Measurements from ENCODE around the gene ARVCF. TPM values are rescaled to one million over a fixed set of nuclear protein-coding genes. Genes with fewer than 3 reads are reported as not detected.

ARVCF gene
- total and polyA plus RNA-seq, 2 donors (not counting 3 experiments of a cell fraction or from before 2014, with no cell fraction given) = 81.3 to 105 TPM

DNA sequence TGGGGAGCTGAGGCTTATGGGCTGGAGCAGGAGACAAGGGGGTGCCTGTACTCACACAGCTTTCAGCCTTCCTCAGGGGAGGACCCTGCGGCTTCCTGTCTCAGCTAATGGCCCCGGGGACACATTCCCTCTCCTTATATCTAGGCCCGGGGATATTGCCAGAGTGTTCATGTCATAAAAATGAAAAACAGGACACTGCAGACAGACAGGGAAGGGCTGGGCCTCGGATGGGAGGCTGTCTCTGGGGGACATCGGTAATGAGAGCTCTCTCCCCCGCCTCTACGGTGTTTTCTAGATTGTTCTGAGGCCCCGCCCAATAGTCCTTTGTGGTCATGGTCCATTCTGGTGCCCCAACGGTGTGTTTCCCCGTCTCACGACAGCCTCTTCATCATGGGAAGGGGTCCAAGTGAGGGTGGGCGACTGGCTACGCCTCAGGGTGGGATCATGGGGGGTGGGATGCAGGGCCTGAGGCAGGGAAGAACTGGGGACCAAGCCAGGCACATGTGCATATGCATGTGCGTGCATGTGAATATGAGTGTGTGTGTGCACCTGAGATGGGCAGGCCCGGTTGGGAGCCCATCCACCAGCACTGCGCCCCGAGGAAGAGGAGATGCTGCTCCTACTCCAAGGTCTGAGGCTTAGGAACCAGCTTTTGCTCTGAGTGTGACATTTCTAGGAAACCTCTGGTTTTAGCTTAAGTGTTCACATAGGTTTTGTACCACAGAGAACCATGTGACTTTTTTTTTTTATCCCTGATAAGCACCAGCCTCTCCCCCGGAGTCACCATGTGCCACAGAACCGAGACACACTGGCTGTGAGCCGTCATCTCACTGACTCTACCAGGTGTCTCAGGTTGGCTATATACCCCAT is 5.3 kb downstream of the ARVCF start:
- TF ChIP-seq FOS (IDR thresholded peaks at IDR 0.05; ENCODE audit: borderline replicate concordance, insufficient read depth, low read length) (no peak), MYC (IDR thresholded peaks at IDR 0.05; ENCODE audit: low read depth, low read length) (no peak), POLR2AphosphoS5 (IDR thresholded peaks at IDR 0.05; ENCODE audit: insufficient read depth, low read depth, low read length) (no peak), POLR2A (IDR thresholded peaks at IDR 0.05; ENCODE audit: low read depth, low read length) (no peak), GATA2 (IDR thresholded peaks at IDR 0.05; ENCODE audit: insufficient read depth, insufficient read length, low read depth, low read length) (no peak), JUN (IDR thresholded peaks at IDR 0.05; ENCODE audit: borderline replicate concordance, insufficient read depth, insufficient read length, low read depth) (no peak), EZH2 (IDR thresholded peaks at IDR 0.05; ENCODE audit: borderline replicate concordance, low read depth, low read length, severe bottlenecking) (no peak)
- TF ChIP-seq, protein P1, sequence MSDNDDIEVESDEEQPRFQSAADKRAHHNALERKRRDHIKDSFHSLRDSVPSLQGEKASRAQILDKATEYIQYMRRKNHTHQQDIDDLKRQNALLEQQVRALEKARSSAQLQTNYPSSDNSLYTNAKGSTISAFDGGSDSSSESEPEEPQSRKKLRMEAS (IDR thresholded peaks at IDR 0.05; ENCODE audit: insufficient read depth, insufficient read length) = no peak
- TF ChIP-seq, protein P2, sequence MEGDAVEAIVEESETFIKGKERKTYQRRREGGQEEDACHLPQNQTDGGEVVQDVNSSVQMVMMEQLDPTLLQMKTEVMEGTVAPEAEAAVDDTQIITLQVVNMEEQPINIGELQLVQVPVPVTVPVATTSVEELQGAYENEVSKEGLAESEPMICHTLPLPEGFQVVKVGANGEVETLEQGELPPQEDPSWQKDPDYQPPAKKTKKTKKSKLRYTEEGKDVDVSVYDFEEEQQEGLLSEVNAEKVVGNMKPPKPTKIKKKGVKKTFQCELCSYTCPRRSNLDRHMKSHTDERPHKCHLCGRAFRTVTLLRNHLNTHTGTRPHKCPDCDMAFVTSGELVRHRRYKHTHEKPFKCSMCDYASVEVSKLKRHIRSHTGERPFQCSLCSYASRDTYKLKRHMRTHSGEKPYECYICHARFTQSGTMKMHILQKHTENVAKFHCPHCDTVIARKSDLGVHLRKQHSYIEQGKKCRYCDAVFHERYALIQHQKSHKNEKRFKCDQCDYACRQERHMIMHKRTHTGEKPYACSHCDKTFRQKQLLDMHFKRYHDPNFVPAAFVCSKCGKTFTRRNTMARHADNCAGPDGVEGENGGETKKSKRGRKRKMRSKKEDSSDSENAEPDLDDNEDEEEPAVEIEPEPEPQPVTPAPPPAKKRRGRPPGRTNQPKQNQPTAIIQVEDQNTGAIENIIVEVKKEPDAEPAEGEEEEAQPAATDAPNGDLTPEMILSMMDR (IDR thresholded peaks at IDR 0.05; ENCODE audit: extremely low read depth in 1 of 2, insufficient read depth in 1 of 2, low read depth in 1 of 2, low read length in 2 of 2) = no peak
- H3K27ac ChIP-seq (ENCODE audit: insufficient read depth, low read depth, low read length) = no peak overlapping the region
- intact Hi-C loops (cut with micrococcal nuclease) (no loop called here), dilution Hi-C loops (cut with MboI; ENCODE audit: extremely low pct_ligation_motif_present, low sequenced_read_pairs) (no loop called here)
- H3K9me3 ChIP-seq (replicated peaks; ENCODE audit: control insufficient read depth, insufficient read depth, low read length) = no peaks in the 10 kb centered on the region
- H3K9me1 ChIP-seq (replicated peaks; ENCODE audit: control insufficient read depth, extremely low read depth, insufficient read depth, low read length) = no peaks in the 10 kb centered on the region
- no peaks in the 10 kb centered on the region for H3K79me2 ChIP-seq (ENCODE audit: control insufficient read depth, insufficient read depth, low read length)
- peaks cover 3% of the 10 kb centered on the region for H3K4me1 ChIP-seq (ENCODE audit: control insufficient read depth, extremely low read depth, insufficient read depth, low read length)
- no TSS peak for BruUV-seq (replicated peaks)
- no peak overlapping the region for H2AFZ ChIP-seq (ENCODE audit: low read depth, low read length)
- H3K4me3 ChIP-seq (replicated peaks in 1 of 3; ENCODE audit: insufficient read depth in 1 of 3, low read depth in 1 of 3, low read length in 3 of 3) = no peak overlapping the region
- no peaks in the 10 kb centered on the region for H4K20me1 ChIP-seq (replicated peaks; ENCODE audit: control insufficient read depth, extremely low read depth, insufficient read depth, low read length)
- H3K27me3 ChIP-seq (ENCODE audit: control insufficient read depth in 2 of 2, insufficient read depth in 2 of 2, low read length in 2 of 2) = no peaks in the 10 kb centered on the region
- DNase-seq (ENCODE audit: low read depth, low spot score) (no peak), FAIRE-seq (no peak)
- CTCF ChIA-PET = interaction anchor here (0.7 to 7.3 kb wide), 6 partner anchors 8 to 41 kb away, joined by 3 to 304 read pairs (median 5); no protein-coding TSS in a partner anchor
- POLR2A ChIA-PET = interaction anchor here (1.1 kb wide), 1 partner anchor 37 kb away, joined by 5 read pairs; no protein-coding TSS in a partner anchor
- no peak overlapping the region for H3K9ac ChIP-seq (replicated peaks; ENCODE audit: extremely low read depth, insufficient read depth, low read length)
- H3K36me3 ChIP-seq (ENCODE audit: control insufficient read depth in 2 of 2, extremely low read depth in 1 of 2, insufficient read depth in 2 of 2, low read length in 2 of 2) = no peaks in the 10 kb centered on the region
- H3K4me2 ChIP-seq (ENCODE audit: insufficient read depth, low read length) = no peak overlapping the region

Measured in endothelial cell of umbilical vein (primary cell).